ENCODE data around the gene NXT1. TPM values are rescaled to one million over a fixed set of nuclear protein-coding genes. Genes with fewer than 3 reads are reported as not detected.

Gene NXT1
- polyA plus RNA-seq: 10 to 100 TPM in 3 of 4 donors, 1 to 10 TPM in 1; 4.9 to 22.2 (median 13.7) TPM
- long read RNA-seq, donor 1, transcript NXT1-201 (2 exons, 1,123 nt): major isoform, 27 of 27 reads
- long read RNA-seq, donor 1, partial matches to known transcripts: 0 of 27 reads
- long read RNA-seq, donor 1, other reads (novel, unspliced or antisense): 0 of 27 reads
- long read RNA-seq, donor 2, transcript NXT1-201 (2 exons, 1,123 nt): major isoform, 7 of 7 reads
- long read RNA-seq, donor 2, partial matches to known transcripts: 0 of 7 reads
- long read RNA-seq, donor 2, other reads (novel, unspliced or antisense): 0 of 7 reads
- long read RNA-seq, donor 3, transcript NXT1-201 (2 exons, 1,123 nt): major isoform, 11 of 11 reads
- long read RNA-seq, donor 3, partial matches to known transcripts: 0 of 11 reads
- long read RNA-seq, donor 3, other reads (novel, unspliced or antisense): 0 of 11 reads
- long read RNA-seq, donor 4: 0 reads
- long read RNA-seq, donor 5, transcript NXT1-201 (2 exons, 1,123 nt): major isoform, 5 of 5 reads
- long read RNA-seq, donor 5, partial matches to known transcripts: 0 of 5 reads
- long read RNA-seq, donor 5, other reads (novel, unspliced or antisense): 0 of 5 reads
- long read RNA-seq, donor 6, transcript NXT1-201 (2 exons, 1,123 nt): major isoform, 12 of 12 reads
- long read RNA-seq, donor 6, partial matches to known transcripts: 0 of 12 reads
- long read RNA-seq, donor 6, other reads (novel, unspliced or antisense): 0 of 12 reads
- long read RNA-seq, donor 7, transcript NXT1-201 (2 exons, 1,123 nt): major isoform, 19 of 19 reads
- long read RNA-seq, donor 7, partial matches to known transcripts: 0 of 19 reads
- long read RNA-seq, donor 7, other reads (novel, unspliced or antisense): 0 of 19 reads
- long read RNA-seq, donor 8, partial matches to known transcripts: 0 of 4 reads
- long read RNA-seq, donor 8, other reads (novel, unspliced or antisense): 0 of 4 reads
- long read RNA-seq, donor 9, partial matches to known transcripts: 0 of 2 reads
- long read RNA-seq, donor 9, other reads (novel, unspliced or antisense): 0 of 2 reads
- long read RNA-seq, donor 10, transcript NXT1-201 (2 exons, 1,123 nt): major isoform, 12 of 22 reads
- long read RNA-seq, donor 10, partial matches to known transcripts: 10 of 22 reads
- long read RNA-seq, donor 10, other reads (novel, unspliced or antisense): 0 of 22 reads

DNA sequence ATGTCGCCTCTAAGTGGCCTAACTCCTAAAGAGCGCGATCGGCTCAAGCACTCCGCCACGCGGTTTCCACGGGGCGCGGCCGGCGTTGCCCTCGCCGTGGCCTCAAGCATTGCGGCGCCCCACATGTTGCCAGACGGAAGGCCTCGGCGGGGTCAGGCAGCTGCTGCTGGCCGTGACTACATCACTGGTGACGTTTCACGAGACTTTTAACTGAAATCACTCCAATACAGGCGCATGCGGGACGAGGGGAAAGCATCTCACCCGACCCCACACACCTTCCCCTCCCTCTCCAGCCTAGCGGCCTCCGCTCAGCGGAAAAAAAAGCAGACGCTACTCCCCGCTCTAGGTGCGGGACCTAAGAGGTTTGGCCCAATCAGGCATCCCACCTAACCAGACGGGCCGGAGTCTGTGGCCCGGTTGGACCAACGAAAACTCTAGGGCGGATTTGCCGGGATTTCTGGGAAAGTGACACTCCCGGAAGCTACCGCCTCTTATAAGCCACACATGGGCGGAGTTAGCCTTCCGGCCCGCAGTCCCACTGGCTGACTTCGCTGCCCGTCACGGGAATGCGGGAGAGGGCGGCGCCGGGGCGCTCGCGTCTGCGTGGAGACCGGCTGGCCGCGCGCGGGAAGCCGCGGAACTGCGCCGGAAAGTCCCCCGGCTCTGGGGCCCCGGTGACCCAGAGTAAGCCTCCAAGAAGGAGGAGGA, at the start of gene NXT1:
Gene NXT1, plus strand, starts transcription at position 596 of the 708 bp plus-strand sequence. CDS start 3,251 bp downstream, outside the sequence.
- H3K27ac ChIP-seq (ENCODE audit: low read depth in 1 of 3, low read length in 2 of 3): peak within 1 kb of the TSS; percentile 99 to 100 (median 100)
- 0% methylated on average over 58 to 65 of the region's 65 CpGs for WGBS, 3 donors
- H3K9me3 ChIP-seq (ENCODE audit: control insufficient read depth in 2 of 2, insufficient read depth in 1 of 2, low read depth in 1 of 2, low read length in 1 of 2): no peaks in the 10 kb centered on the region
- FAIRE-seq: no peak
- H3K4me1 ChIP-seq (ENCODE audit: control insufficient read depth in 3 of 3, insufficient read depth in 2 of 3, low read depth in 1 of 3, low read length in 2 of 3): peaks cover 2 to 16% (median 4%) of the 10 kb centered on the region in 3 donors
- peak within 1 kb of the TSS; percentile 51 to 93 (median 58) for H3K4me3 ChIP-seq (ENCODE audit: low read depth in 1 of 3, low read length in 3 of 3)
- H3K27me3 ChIP-seq (ENCODE audit: control insufficient read depth in 3 of 3, insufficient read depth in 3 of 3, low read length in 3 of 3): no peaks in the 10 kb centered on the region
- DNase-seq: peak; percentile 98 to 99
- peaks cover 0 to 13% (median 0%) of the 10 kb centered on the region in 3 donors for H3K36me3 ChIP-seq (ENCODE audit: control insufficient read depth in 3 of 3, insufficient read depth in 2 of 3, low read depth in 1 of 3, low read length in 3 of 3)

DNA sequence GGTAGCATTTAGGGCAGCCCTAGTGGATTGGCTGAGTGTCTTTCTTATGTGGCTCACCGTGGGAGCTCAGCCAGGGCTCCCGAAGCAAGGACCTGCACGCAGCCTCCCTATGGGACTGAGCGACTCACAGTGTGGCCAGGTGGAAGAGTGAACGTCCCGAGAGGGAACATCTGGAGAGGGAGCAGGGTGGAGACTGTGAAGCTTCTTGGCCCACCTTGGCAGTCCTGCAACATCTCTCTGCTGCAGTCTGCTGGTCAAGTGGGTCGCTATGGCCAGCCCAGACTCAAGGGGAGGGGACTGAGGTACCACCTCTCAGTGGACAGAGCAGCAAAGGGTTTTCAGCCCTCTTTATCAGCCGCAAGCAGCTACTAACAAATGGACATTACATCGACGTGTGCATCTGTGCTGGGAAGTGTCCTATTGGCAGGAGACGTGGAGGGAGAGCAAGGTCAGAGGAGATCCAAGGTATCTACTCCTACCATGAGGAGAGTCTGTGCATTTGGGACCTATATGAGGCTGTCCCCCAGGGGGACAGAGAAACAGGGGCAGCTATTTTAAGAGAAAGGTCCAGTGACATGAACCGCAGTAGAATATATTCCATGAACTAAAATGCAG, 49.0 kb upstream of the NXT1 start:
- Histone ChIP-seq H3K27me3 (ENCODE audit: control insufficient read depth in 3 of 3, insufficient read depth in 3 of 3, low read length in 3 of 3) (peaks cover 0 to 2% (median 0%) of the 10 kb centered on the region in 3 donors), H3K4me3 (ENCODE audit: low read depth in 1 of 3, low read length in 3 of 3) (no peak overlapping the region), H3K4me1 (ENCODE audit: control insufficient read depth in 3 of 3, insufficient read depth in 2 of 3, low read depth in 1 of 3, low read length in 2 of 3) (no peaks in the 10 kb centered on the region), H3K36me3 (ENCODE audit: control insufficient read depth in 3 of 3, insufficient read depth in 2 of 3, low read depth in 1 of 3, low read length in 3 of 3) (no peaks in the 10 kb centered on the region), H3K9me3 (ENCODE audit: control insufficient read depth in 2 of 2, insufficient read depth in 1 of 2, low read depth in 1 of 2, low read length in 1 of 2) (no peaks in the 10 kb centered on the region), H3K27ac (ENCODE audit: low read depth in 1 of 3, low read length in 2 of 3) (no peak overlapping the region)
- FAIRE-seq: no peak
- no peak for DNase-seq
- WGBS, 3 donors: 86 to 93% (median 88%) methylated on average over 12 of the region's 12 CpGs

DNA sequence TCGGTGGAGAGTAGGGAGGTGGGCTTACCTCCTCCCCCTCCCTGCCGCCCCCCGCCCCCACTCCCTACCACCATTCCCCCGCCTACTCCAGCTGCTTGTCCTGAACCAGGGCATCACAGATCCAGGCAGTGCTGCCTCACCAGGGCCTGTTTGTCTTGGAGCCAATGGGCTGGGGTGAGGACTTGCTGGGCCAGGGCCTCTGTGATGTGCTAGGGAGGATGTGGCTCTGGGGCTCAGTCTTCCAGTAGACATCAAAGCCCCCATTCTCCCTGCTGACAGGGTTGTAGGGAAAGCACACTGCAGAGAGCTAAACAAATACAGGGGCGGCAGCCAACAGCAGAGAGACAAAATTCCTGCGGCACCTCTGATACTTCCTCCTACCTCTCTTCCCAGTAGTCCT, 48.2 kb upstream of the NXT1 start:
- no peak overlapping the region for H3K4me3 ChIP-seq (ENCODE audit: low read depth in 1 of 3, low read length in 3 of 3)
- WGBS, 3 donors: 59 to 75% (median 60%) methylated on average over 4 to 6 of the region's 6 CpGs
- H3K9me3 ChIP-seq (ENCODE audit: control insufficient read depth in 2 of 2, insufficient read depth in 1 of 2, low read depth in 1 of 2, low read length in 1 of 2): no peaks in the 10 kb centered on the region
- DNase-seq: no peak
- H3K27ac ChIP-seq (ENCODE audit: low read depth in 1 of 3, low read length in 2 of 3): no peak overlapping the region
- no peaks in the 10 kb centered on the region for H3K36me3 ChIP-seq (ENCODE audit: control insufficient read depth in 3 of 3, insufficient read depth in 2 of 3, low read depth in 1 of 3, low read length in 3 of 3)
- no peak for FAIRE-seq
- H3K27me3 ChIP-seq (ENCODE audit: control insufficient read depth in 3 of 3, insufficient read depth in 3 of 3, low read length in 3 of 3): peaks cover 0 to 2% (median 0%) of the 10 kb centered on the region in 3 donors
- no peaks in the 10 kb centered on the region for H3K4me1 ChIP-seq (ENCODE audit: control insufficient read depth in 3 of 3, insufficient read depth in 2 of 3, low read depth in 1 of 3, low read length in 2 of 3)

DNA sequence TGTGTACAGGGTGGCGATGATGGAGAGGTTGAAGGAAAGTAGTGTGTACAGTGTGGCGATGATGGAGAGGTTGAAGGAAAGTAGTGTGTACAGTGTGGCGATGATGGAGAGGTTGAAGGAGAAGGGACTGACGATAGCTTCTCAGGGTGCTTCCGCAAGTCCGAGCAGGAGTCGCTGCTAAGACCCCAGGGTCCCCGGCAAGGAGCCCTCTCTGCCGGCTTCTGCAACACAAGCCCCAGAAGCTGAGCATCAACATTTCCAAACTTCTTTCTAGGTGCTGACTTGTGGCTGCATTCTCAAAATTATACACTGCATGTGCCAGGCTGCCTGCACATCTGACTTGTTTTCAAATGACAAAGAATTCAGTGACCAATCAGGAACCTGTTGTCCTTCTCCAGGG, 47.8 kb upstream of the NXT1 start:
- no peak for DNase-seq
- Histone ChIP-seq H3K27me3 (ENCODE audit: control insufficient read depth in 3 of 3, insufficient read depth in 3 of 3, low read length in 3 of 3) (peaks cover 0 to 2% (median 0%) of the 10 kb centered on the region in 3 donors), H3K4me1 (ENCODE audit: control insufficient read depth in 3 of 3, insufficient read depth in 2 of 3, low read depth in 1 of 3, low read length in 2 of 3) (no peaks in the 10 kb centered on the region), H3K9me3 (ENCODE audit: control insufficient read depth in 2 of 2, insufficient read depth in 1 of 2, low read depth in 1 of 2, low read length in 1 of 2) (no peaks in the 10 kb centered on the region), H3K36me3 (ENCODE audit: control insufficient read depth in 3 of 3, insufficient read depth in 2 of 3, low read depth in 1 of 3, low read length in 3 of 3) (no peaks in the 10 kb centered on the region), H3K4me3 (ENCODE audit: low read depth in 1 of 3, low read length in 3 of 3) (no peak overlapping the region), H3K27ac (ENCODE audit: low read depth in 1 of 3, low read length in 2 of 3) (no peak overlapping the region)
- 78 to 88% (median 85%) methylated on average over 9 of the region's 9 CpGs for WGBS, 3 donors
- FAIRE-seq: no peak

DNA sequence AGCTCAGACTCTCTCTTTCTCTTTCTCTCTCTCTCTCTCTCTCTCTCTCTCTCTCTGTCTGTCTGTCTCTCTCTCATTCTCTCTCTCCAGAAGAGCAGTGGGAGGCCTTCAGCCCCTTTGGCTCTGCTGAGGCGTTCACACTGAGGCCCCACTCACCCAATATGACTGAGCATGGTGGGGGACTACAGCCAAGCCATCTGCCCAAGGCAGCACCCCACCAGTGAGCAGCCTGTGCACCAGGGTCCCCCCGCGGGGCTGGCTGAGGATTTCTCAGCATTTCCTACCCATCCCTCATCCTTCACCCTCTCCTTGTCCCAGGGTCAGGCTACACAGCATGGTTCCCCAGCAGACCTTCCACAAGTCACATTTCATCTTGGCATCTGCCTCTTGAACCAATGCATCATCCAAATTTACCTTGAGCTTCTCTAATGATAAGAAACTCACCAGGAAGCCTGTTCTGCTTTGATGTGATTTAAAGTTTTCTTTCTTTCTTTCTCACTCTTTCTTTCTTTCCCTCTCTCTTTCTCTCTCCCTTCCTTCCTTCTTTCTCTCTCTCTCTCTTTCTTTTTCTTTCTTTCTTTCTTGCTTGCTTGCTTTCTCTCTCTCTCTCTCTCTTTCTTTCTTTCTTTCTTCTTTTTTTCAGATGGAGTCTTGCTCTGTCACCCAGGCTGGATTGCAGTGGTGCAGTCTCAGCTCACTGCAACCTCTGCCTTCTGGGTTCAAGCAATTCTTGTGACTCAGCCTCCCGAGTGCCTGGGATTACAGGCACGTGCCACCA, 47.1 kb upstream of the NXT1 start:
- Histone ChIP-seq H3K27me3 (ENCODE audit: control insufficient read depth in 3 of 3, insufficient read depth in 3 of 3, low read length in 3 of 3) (peaks cover 0 to 2% (median 0%) of the 10 kb centered on the region in 3 donors), H3K27ac (ENCODE audit: low read depth in 1 of 3, low read length in 2 of 3) (no peak overlapping the region), H3K9me3 (ENCODE audit: control insufficient read depth in 2 of 2, insufficient read depth in 1 of 2, low read depth in 1 of 2, low read length in 1 of 2) (no peaks in the 10 kb centered on the region), H3K36me3 (ENCODE audit: control insufficient read depth in 3 of 3, insufficient read depth in 2 of 3, low read depth in 1 of 3, low read length in 3 of 3) (no peaks in the 10 kb centered on the region), H3K4me1 (ENCODE audit: control insufficient read depth in 3 of 3, insufficient read depth in 2 of 3, low read depth in 1 of 3, low read length in 2 of 3) (no peaks in the 10 kb centered on the region), H3K4me3 (ENCODE audit: low read depth in 1 of 3, low read length in 3 of 3) (no peak overlapping the region)
- DNase-seq (no peak), FAIRE-seq (no peak)
- 55 to 79% (median 69%) methylated on average over 5 of the region's 5 CpGs for WGBS, 3 donors

DNA sequence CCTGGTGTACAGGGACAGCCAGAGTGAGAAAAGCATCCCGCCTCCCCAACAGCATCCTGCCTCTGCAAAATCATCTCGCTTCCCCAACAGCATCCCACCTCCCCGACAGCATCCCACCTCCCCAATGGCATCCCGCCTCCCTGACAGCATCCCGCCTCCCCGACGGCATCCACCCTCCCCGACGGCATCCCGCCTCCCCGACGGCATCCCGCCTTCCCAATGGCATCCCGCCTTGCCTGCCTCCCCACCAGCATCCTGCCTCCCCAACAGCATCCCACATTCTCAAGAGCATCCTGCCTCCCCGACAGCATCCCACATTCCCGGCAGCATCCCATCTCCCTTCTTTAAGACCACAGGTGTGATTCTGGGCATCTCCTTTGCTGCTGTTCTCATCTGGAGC, 46.0 kb upstream of the NXT1 start:
- FAIRE-seq: no peak

DNA sequence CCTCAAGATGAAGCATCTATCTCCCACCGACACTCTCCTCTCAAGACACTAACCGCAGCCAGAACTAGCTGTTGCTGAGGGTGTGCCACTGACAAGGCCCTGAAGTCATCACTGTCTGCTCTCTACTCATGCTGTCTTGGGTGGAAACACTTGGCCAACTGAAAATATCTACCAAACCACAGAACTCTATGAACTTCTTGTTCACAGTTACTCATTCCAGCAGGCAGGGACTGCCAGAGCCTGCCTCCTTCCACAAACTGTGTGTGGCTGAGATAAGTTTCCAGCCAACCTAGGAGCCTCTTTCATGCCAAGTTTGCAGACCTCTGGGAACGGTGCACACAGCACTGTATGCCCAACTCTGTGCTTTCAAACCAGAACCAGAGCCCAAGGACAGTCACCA, 45.5 kb upstream of the NXT1 start:
- DNase-seq (no peak), FAIRE-seq (no peak)
- Histone ChIP-seq H3K27ac (ENCODE audit: low read depth in 1 of 3, low read length in 2 of 3) (peak overlapping the region in 1 of 3 donors; percentile 64), H3K27me3 (ENCODE audit: control insufficient read depth in 3 of 3, insufficient read depth in 3 of 3, low read length in 3 of 3) (peaks cover 0 to 2% (median 0%) of the 10 kb centered on the region in 3 donors), H3K9me3 (ENCODE audit: control insufficient read depth in 2 of 2, insufficient read depth in 1 of 2, low read depth in 1 of 2, low read length in 1 of 2) (no peaks in the 10 kb centered on the region), H3K4me1 (ENCODE audit: control insufficient read depth in 3 of 3, insufficient read depth in 2 of 3, low read depth in 1 of 3, low read length in 2 of 3) (no peaks in the 10 kb centered on the region), H3K4me3 (ENCODE audit: low read depth in 1 of 3, low read length in 3 of 3) (no peak overlapping the region), H3K36me3 (ENCODE audit: control insufficient read depth in 3 of 3, insufficient read depth in 2 of 3, low read depth in 1 of 3, low read length in 3 of 3) (no peaks in the 10 kb centered on the region)
- WGBS, 3 donors: 71 to 90% (median 90%) methylated on average over 3 of the region's 3 CpGs

More for the DNA sequence above, 46.0 kb upstream of the NXT1 start:
- Histone ChIP-seq H3K36me3 (ENCODE audit: control insufficient read depth in 3 of 3, insufficient read depth in 2 of 3, low read depth in 1 of 3, low read length in 3 of 3) (no peaks in the 10 kb centered on the region), H3K4me1 (ENCODE audit: control insufficient read depth in 3 of 3, insufficient read depth in 2 of 3, low read depth in 1 of 3, low read length in 2 of 3) (no peaks in the 10 kb centered on the region), H3K27ac (ENCODE audit: low read depth in 1 of 3, low read length in 2 of 3) (peak overlapping the region in 1 of 3 donors; percentile 64), H3K27me3 (ENCODE audit: control insufficient read depth in 3 of 3, insufficient read depth in 3 of 3, low read length in 3 of 3) (peaks cover 0 to 2% (median 0%) of the 10 kb centered on the region in 3 donors), H3K4me3 (ENCODE audit: low read depth in 1 of 3, low read length in 3 of 3) (no peak overlapping the region), H3K9me3 (ENCODE audit: control insufficient read depth in 2 of 2, insufficient read depth in 1 of 2, low read depth in 1 of 2, low read length in 1 of 2) (no peaks in the 10 kb centered on the region)
- WGBS, 3 donors: 79 to 86% (median 84%) methylated on average over 4 to 16 of the region's 16 CpGs
- no peak for DNase-seq
